C4-2B (cell line): Measurements from ENCODE around the gene CFAP65.

Experiments
- ZFX ChIP-seq: fragments of 450-650 bp; IDR thresholded peaks from 2 replicates; pipeline ENCODE4 v1.6.1; 2017
- TF ChIP-seq, protein P1 (sequence below): fragments of 450-650 bp; conservative IDR thresholded peaks from 2 replicates; pipeline ENCODE4 v1.5.1; 2017; ENCODE audit warnings: mild to moderate bottlenecking

DNA sequence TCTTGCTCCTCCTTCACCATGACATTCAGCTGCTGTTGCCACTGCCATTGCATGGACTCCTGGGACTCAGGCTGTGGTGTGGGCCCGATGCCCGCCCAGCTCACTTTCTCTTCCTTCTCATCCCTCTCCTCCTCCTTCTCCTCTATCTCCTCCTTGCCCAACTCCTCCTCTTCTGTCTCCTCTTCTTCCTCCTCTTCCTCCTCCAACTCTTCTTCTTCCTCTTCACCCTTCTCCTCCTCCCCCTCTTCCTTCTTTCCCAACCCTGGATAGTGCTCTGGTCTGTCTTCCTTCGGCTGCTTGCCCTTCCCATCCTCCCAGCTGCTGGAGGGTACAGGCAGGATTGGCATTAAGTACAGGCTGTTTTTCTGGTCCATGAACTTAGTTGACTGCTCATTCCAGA is 37.3 kb downstream of the CFAP65 start:
- no peak for TF ChIP-seq ZFX
- TF ChIP-seq, protein P1, sequence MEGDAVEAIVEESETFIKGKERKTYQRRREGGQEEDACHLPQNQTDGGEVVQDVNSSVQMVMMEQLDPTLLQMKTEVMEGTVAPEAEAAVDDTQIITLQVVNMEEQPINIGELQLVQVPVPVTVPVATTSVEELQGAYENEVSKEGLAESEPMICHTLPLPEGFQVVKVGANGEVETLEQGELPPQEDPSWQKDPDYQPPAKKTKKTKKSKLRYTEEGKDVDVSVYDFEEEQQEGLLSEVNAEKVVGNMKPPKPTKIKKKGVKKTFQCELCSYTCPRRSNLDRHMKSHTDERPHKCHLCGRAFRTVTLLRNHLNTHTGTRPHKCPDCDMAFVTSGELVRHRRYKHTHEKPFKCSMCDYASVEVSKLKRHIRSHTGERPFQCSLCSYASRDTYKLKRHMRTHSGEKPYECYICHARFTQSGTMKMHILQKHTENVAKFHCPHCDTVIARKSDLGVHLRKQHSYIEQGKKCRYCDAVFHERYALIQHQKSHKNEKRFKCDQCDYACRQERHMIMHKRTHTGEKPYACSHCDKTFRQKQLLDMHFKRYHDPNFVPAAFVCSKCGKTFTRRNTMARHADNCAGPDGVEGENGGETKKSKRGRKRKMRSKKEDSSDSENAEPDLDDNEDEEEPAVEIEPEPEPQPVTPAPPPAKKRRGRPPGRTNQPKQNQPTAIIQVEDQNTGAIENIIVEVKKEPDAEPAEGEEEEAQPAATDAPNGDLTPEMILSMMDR, result no peak
